Activated CD4-positive, alpha-beta memory T cell treated with anti-CD3 and anti-CD28 coated beads, Interleukin-2, amount 10 ng/mL, durations not matched to agents 7 days and 5 days (primary cell): ENCODE data around the gene PLXNA3. TPM values are rescaled to one million over a fixed set of nuclear protein-coding genes. Genes with fewer than 3 reads are reported as not detected.

ENCODE experiments used
- CTCF ChIA-PET: fragments of 350-600 bp; sonication (Branson Sonifier 250); formaldehyde crosslinking; loops from one replicate; lab custom pipeline; 2021; ENCODE audit warnings: antibody characterized with exemption, inconsistent platforms; lab: Charles Lee
- POLR2A ChIA-PET: fragments of 350-600 bp; sonication (Branson Sonifier 250); formaldehyde crosslinking; loops from one replicate; lab custom pipeline; 2021; ENCODE audit warnings: antibody characterized with exemption; lab: Charles Lee
- DNase-seq: peaks from one replicate; pipeline ENCODE4 v3.0.0-alpha.2; 2020
- H3K27ac Mint-ChIP-seq: one replicate; pipeline ENCODE4 v1.8.0; 2021; ENCODE audit warnings: mild to moderate bottlenecking, mixed read lengths
- H3K27me3 Mint-ChIP-seq: one replicate; pipeline ENCODE4 v1.8.0; 2021; ENCODE audit warnings: mixed read lengths
- H3K36me3 Mint-ChIP-seq: one replicate; pipeline ENCODE4 v1.8.0; 2021; ENCODE audit warnings: low read depth, mixed read lengths
- H3K4me1 Mint-ChIP-seq: one replicate; pipeline ENCODE4 v1.8.0; 2021; ENCODE audit warnings: mixed read lengths
- H3K4me3 Mint-ChIP-seq: one replicate; pipeline ENCODE4 v1.8.0; 2021; ENCODE audit warnings: mild to moderate bottlenecking, mixed read lengths
- H3K9me3 Mint-ChIP-seq: one replicate; pipeline ENCODE4 v1.8.0; 2021; ENCODE audit warnings: mixed read lengths
- total RNA-seq, 2 experiments: library from RNA; stranded (reverse); gene quantifications; one replicate each; pipeline ENCODE4 v1.2.3, GENCODE V29; 2021

PLXNA3 gene
- total RNA-seq, 2 experiments from 2014 or later: 49.3 to 52.8 TPM

- H3K36me3 Mint-ChIP-seq: peaks cover 9% of the 10 kb centered on the region
These were observed 30.9 kb upstream of the PLXNA3 start for GRCh38 chrX:154426916-154427770.

GRCh38 chrX:154428176-154429171 lies 29.6 kb upstream of the PLXNA3 start, which contains the start of gene ATP6AP1:
TSS of gene ATP6AP1 (plus strand) at chrX:154428677. CDS start at chrX:154428693, 16 bp downstream.
- Mint-ChIP-seq H3K27me3 (no peaks in the 10 kb centered on the region), H3K27ac (peak within 1 kb of the TSS; percentile 69), H3K36me3 (peaks cover 16% of the 10 kb centered on the region), H3K9me3 (no peaks in the 10 kb centered on the region), H3K4me3 (peak within 1 kb of the TSS; percentile 75), H3K4me1 (peaks cover 25% of the 10 kb centered on the region)
- POLR2A ChIA-PET: interaction anchor here (0.7 to 3.7 kb wide), 7 partner anchors 8 to 91 kb away, joined by 3 to 28 read pairs (median 4); partner anchors contain the start of genes RPL10 and TAFAZZIN
- CTCF ChIA-PET: interaction anchor here (0.6 to 1.5 kb wide), 4 partner anchors 13 to 91 kb away, joined by 3 to 4 read pairs (median 3); partner anchors contain the start of gene RPL10
- peak; percentile 92 for DNase-seq

More at GRCh38 chrX:154426916-154427770, 30.9 kb upstream of the PLXNA3 start:
- H3K27ac Mint-ChIP-seq: no peak overlapping the region
- peaks cover 25% of the 10 kb centered on the region for H3K4me1 Mint-ChIP-seq
- no peaks in the 10 kb centered on the region for H3K9me3 Mint-ChIP-seq
- ChIA-PET POLR2A (interaction anchor here (0.6 to 3.7 kb wide), 3 partner anchors 16 to 385 kb away, joined by 3 to 28 read pairs (median 26); partner anchors contain the start of genes RPL10 and TAFAZZIN), CTCF (interaction anchor here (1.5 kb wide), 1 partner anchor 14 kb away, joined by 3 read pairs; no protein-coding TSS in a partner anchor)
- no peak for DNase-seq
- peak overlapping the region; percentile 10 for H3K4me3 Mint-ChIP-seq
- H3K27me3 Mint-ChIP-seq: no peaks in the 10 kb centered on the region

GRCh38 chrX:154429711-154430110 lies 28.4 kb upstream of the PLXNA3 start:
- no peaks in the 10 kb centered on the region for H3K27me3 Mint-ChIP-seq
- POLR2A ChIA-PET: interaction anchor here (0.8 to 3.7 kb wide), 6 partner anchors 9 to 60 kb away, joined by 3 to 28 read pairs (median 4); partner anchors contain the start of genes RPL10 and TAFAZZIN
- no peak for DNase-seq
- no peaks in the 10 kb centered on the region for H3K9me3 Mint-ChIP-seq
- peaks cover 16% of the 10 kb centered on the region for H3K36me3 Mint-ChIP-seq
- peak overlapping the region; percentile 75 for H3K4me3 Mint-ChIP-seq
- peaks cover 21% of the 10 kb centered on the region for H3K4me1 Mint-ChIP-seq
- CTCF ChIA-PET: interaction anchor here (0.6 to 1.4 kb wide), 3 partner anchors 9 to 94 kb away, joined by 3 to 5 read pairs (median 3); partner anchors contain the start of gene RPL10
- peak overlapping the region; percentile 54 for H3K27ac Mint-ChIP-seq

DNA sequence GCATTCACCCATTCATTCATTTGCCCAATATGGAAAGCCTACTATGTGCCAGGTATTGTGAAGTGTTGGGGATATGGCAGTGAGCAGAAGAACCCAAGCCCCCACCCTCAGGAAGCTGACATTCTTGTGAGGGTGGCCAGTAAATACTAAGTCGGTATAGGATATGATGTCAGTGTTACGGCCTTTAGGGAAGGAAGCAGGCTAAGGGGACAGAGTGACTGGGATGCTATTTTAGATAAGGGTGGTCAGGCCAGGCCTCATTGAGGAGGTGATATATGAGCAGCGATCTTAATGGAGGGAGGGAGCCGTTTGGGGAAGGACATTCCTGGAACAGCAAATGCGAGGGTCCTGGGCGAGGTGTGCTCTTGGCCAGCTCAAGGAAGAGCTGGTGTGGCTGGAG lies 27.6 kb upstream of the PLXNA3 start:
- Mint-ChIP-seq H3K4me1 (peaks cover 21% of the 10 kb centered on the region), H3K27ac (no peak overlapping the region), H3K27me3 (no peaks in the 10 kb centered on the region), H3K4me3 (no peak overlapping the region), H3K9me3 (no peaks in the 10 kb centered on the region), H3K36me3 (peaks cover 17% of the 10 kb centered on the region)
- DNase-seq: no peak
- CTCF ChIA-PET: interaction anchor here (1.4 kb wide), 1 partner anchor 10 kb away, joined by 5 read pairs; no protein-coding TSS in a partner anchor
- POLR2A ChIA-PET: interaction anchor here (0.9 to 1.1 kb wide), 2 partner anchors 17 to 32 kb away, joined by 4 read pairs; partner anchors contain the start of gene RPL10

DNA sequence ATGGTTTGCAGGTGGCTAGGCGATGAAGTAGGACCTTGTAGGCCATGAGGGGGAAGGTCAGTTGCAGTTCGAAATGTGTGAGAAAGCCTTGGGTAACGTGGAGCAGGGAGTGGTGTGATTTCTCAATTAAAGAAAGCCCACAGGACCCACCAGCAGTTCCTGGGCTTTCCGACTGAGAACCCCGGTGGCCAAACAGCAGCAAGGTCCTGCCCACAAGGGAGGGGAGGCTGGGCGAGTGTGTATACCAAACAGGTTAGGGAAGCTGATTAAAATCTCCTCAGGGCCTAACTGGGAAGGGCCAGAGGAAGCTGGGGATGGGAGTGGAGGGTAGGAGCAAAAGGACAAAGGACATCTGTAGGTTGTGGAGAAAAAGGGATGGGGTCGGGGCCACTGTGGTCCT lies 27.2 kb upstream of the PLXNA3 start:
- ChIA-PET POLR2A (interaction anchor here (0.9 kb wide), 1 partner anchor 33 kb away, joined by 4 read pairs; the partner anchor contains the start of gene RPL10), CTCF (no interaction called here)

DNA sequence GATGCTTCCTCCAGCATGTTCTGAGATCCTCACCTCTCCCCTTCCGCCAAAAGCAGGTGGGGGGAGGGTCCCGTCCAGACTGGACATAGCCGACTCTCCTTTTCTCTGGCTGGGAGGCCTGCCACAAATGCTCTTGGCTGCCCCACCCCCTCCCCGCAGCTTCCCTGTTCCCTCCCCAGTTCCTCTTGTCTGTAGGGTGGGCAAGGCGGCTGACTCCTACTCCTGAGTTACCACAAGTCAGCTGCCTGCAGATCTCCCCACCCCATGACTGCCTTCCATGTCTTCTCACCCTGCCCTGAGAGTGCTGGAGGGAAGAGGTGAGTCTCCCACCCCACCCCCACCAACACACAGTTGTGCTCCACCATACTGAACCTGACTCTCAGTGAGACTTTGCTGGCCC lies 26.7 kb upstream of the PLXNA3 start:
- Mint-ChIP-seq H3K27ac (no peak overlapping the region), H3K27me3 (no peaks in the 10 kb centered on the region), H3K4me1 (peaks cover 24% of the 10 kb centered on the region), H3K36me3 (peaks cover 26% of the 10 kb centered on the region), H3K9me3 (no peaks in the 10 kb centered on the region), H3K4me3 (no peak overlapping the region)
- DNase-seq: no peak
- ChIA-PET CTCF (no interaction called here), POLR2A (interaction anchor here (0.7 to 0.9 kb wide), 2 partner anchors 27 to 33 kb away, joined by 4 read pairs; partner anchors contain the start of gene RPL10)

More for the DNA sequence above, 27.2 kb upstream of the PLXNA3 start:
- Mint-ChIP-seq H3K36me3 (peaks cover 21% of the 10 kb centered on the region), H3K4me1 (peaks cover 21% of the 10 kb centered on the region), H3K9me3 (no peaks in the 10 kb centered on the region), H3K27me3 (no peaks in the 10 kb centered on the region), H3K4me3 (no peak overlapping the region), H3K27ac (no peak overlapping the region)
- DNase-seq: no peak

DNA sequence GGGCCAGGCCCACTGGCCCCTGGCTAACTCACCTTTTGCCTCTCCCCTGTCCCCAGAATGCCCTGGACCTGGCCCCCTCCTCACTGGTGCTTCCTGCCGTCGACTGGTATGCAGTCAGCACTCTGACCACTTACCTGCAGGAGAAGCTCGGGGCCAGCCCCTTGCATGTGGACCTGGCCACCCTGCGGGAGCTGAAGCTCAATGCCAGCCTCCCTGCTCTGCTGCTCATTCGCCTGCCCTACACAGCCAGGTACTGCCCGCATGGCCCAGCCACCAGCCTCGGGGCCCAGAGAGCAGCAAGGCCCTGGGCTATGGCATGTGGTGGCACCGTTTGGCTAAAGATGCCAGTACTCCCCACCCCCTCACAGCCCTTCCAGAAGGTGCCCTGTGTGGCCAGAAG lies 25.9 kb upstream of the PLXNA3 start:
- Mint-ChIP-seq H3K36me3 (peaks cover 27% of the 10 kb centered on the region), H3K27ac (no peak overlapping the region), H3K9me3 (no peaks in the 10 kb centered on the region), H3K4me1 (peaks cover 26% of the 10 kb centered on the region), H3K4me3 (no peak overlapping the region), H3K27me3 (no peaks in the 10 kb centered on the region)
- ChIA-PET POLR2A (interaction anchor here (0.7 kb wide), 1 partner anchor 27 kb away, joined by 4 read pairs; no protein-coding TSS in a partner anchor), CTCF (no interaction called here)
- no peak for DNase-seq

DNA sequence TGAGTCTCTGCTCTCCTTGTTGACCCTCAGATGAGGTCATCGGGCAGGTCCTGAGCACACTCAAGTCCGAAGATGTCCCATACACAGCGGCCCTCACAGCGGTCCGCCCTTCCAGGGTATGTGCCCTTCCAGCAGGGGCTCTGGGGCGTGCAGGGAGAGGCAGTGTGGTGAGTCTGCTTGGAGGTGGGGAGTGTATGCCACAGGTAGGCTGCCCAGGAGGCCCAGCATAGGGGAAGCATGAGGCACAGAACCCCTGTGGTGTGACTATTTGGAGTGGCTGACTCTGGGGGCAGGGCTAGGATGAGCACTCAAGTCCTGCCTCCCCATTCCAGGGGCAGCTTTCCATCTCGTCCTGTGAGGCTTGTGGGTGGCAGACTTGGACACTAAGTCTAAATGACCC lies 24.5 kb upstream of the PLXNA3 start:
- no peaks in the 10 kb centered on the region for H3K9me3 Mint-ChIP-seq

GRCh38 chrX:154434394-154435168 lies 23.5 kb upstream of the PLXNA3 start:
- Mint-ChIP-seq H3K4me1 (peaks cover 26% of the 10 kb centered on the region), H3K36me3 (peaks cover 31% of the 10 kb centered on the region), H3K9me3 (no peaks in the 10 kb centered on the region), H3K4me3 (no peak overlapping the region), H3K27ac (no peak overlapping the region), H3K27me3 (no peaks in the 10 kb centered on the region)
- no peak for DNase-seq
- ChIA-PET POLR2A (no interaction called here), CTCF (no interaction called here)

More for the DNA sequence above, 24.5 kb upstream of the PLXNA3 start:
- no peak overlapping the region for H3K27ac Mint-ChIP-seq
- no peaks in the 10 kb centered on the region for H3K27me3 Mint-ChIP-seq
- POLR2A ChIA-PET: no interaction called here
- H3K4me1 Mint-ChIP-seq: peaks cover 28% of the 10 kb centered on the region
- no peak for DNase-seq
- no peak overlapping the region for H3K4me3 Mint-ChIP-seq
- peaks cover 31% of the 10 kb centered on the region for H3K36me3 Mint-ChIP-seq
- CTCF ChIA-PET: no interaction called here

- ChIA-PET POLR2A (interaction anchor here (0.7 to 1.1 kb wide), 2 partner anchors 15 to 50 kb away, joined by 3 read pairs; no protein-coding TSS in a partner anchor), CTCF (no interaction called here)
- Mint-ChIP-seq H3K36me3 (peaks cover 33% of the 10 kb centered on the region), H3K27me3 (no peaks in the 10 kb centered on the region), H3K4me3 (no peak overlapping the region), H3K9me3 (no peaks in the 10 kb centered on the region), H3K27ac (no peak overlapping the region), H3K4me1 (peaks cover 25% of the 10 kb centered on the region)
- DNase-seq: no peak
These were observed 22.8 kb upstream of the PLXNA3 start for GRCh38 chrX:154435171-154435733.

GRCh38 chrX:154436374-154436982 lies 21.6 kb upstream of the PLXNA3 start:
- H3K4me3 Mint-ChIP-seq: peak overlapping the region; percentile 70
- peak; percentile 55 for DNase-seq
- H3K4me1 Mint-ChIP-seq: peaks cover 26% of the 10 kb centered on the region
- H3K9me3 Mint-ChIP-seq: no peaks in the 10 kb centered on the region
- ChIA-PET CTCF (no interaction called here), POLR2A (interaction anchor here (0.9 to 1.1 kb wide), 2 partner anchors 13 to 25 kb away, joined by 3 read pairs; no protein-coding TSS in a partner anchor)
- H3K27me3 Mint-ChIP-seq: no peaks in the 10 kb centered on the region
- peak overlapping the region; percentile 73 for H3K27ac Mint-ChIP-seq
- peaks cover 32% of the 10 kb centered on the region for H3K36me3 Mint-ChIP-seq
